ENCODE measurements around the gene MEMO1.

DNA sequence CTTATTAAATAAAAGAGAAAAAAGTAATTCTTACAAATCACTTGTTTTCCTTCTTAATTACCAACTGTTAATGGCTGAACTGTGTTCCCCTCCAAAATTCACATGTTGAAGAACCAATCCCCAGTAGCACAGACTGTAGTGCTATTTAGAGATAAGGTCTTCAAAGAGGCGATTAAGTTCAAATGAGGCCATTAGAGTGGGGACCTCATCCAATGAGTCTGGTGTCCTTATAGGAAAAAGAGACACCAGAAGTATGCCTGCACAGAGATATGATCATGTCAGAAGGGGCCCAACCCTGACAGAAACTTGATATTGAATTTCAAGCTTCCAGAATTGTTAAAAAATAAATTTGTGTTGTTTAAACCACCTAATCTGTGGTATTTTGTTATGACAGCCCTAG, 89.8 kb downstream of the MEMO1 start:
- TF ChIP-seq, protein P1, sequence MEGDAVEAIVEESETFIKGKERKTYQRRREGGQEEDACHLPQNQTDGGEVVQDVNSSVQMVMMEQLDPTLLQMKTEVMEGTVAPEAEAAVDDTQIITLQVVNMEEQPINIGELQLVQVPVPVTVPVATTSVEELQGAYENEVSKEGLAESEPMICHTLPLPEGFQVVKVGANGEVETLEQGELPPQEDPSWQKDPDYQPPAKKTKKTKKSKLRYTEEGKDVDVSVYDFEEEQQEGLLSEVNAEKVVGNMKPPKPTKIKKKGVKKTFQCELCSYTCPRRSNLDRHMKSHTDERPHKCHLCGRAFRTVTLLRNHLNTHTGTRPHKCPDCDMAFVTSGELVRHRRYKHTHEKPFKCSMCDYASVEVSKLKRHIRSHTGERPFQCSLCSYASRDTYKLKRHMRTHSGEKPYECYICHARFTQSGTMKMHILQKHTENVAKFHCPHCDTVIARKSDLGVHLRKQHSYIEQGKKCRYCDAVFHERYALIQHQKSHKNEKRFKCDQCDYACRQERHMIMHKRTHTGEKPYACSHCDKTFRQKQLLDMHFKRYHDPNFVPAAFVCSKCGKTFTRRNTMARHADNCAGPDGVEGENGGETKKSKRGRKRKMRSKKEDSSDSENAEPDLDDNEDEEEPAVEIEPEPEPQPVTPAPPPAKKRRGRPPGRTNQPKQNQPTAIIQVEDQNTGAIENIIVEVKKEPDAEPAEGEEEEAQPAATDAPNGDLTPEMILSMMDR (IDR thresholded peaks at IDR 0.05) = no peak
- no peak for TF ChIP-seq POLR2A (IDR thresholded peaks at IDR 0.05)
